K562 (cell line): ENCODE data around the gene ATXN7L2. TPM values are rescaled to one million over a fixed set of nuclear protein-coding genes. Genes with fewer than 3 reads are reported as not detected.

Experiments used
- CCAR2 ChIP-seq: fragments of 200-400 bp; formaldehyde crosslinking; IDR thresholded peaks from 2 replicates; pipeline ENCODE4 v1.6.1; 2017; ENCODE audit warnings: mild to moderate bottlenecking, low read depth, low read length
- CLOCK ChIP-seq: fragments of 250-450 bp; sonication (Bioruptor Pico); IDR thresholded peaks from 2 replicates; pipeline ENCODE4 v1.4.0; 2020; ENCODE audit warnings: mild to moderate bottlenecking, moderate library complexity, borderline replicate concordance
- EP400 ChIP-seq: fragments of 450-650 bp; IDR thresholded peaks from 2 replicates; pipeline ENCODE4 v1.6.1; 2017; ENCODE audit warnings: antibody characterized with exemption, mild to moderate bottlenecking, moderate library complexity
- FOXK2 ChIP-seq, 2 experiments: fragments of 450-650 bp; IDR thresholded peaks in 1 of 2; conservative IDR thresholded peaks in 1 of 2; 2 replicates each; pipeline ENCODE4 v1.6.1; 2016; ENCODE audit warnings: low read depth in 2 of 2, mild to moderate bottlenecking in 1 of 2
- HINFP ChIP-seq: fragments of 450-650 bp; conservative IDR thresholded peaks from 2 replicates; pipeline ENCODE4 v1.6.1; 2016; ENCODE audit warnings: missing genetic modification characterization, low read depth, mild to moderate bottlenecking, control low read depth, missing compliant biosample characterization
- MAZ ChIP-seq, 2 experiments: fragments of 450-650 bp in 1 of 2; sonication (generic) in 1 of 2; formaldehyde crosslinking; IDR thresholded peaks in 1 of 2; conservative IDR thresholded peaks in 1 of 2; 2 replicates each; pipeline versions ENCODE4 v1.4.0 to v1.5.0; 2020; ENCODE audit warnings: mild to moderate bottlenecking in 1 of 2, missing genetic modification reagents in 1 of 2
- MCM2 ChIP-seq: fragments of 450-650 bp; IDR thresholded peaks from 2 replicates; pipeline ENCODE4 v1.6.1; 2017; ENCODE audit warnings: low read depth, mild to moderate bottlenecking
- PCBP2 ChIP-seq: fragments of 200-400 bp; formaldehyde crosslinking; IDR thresholded peaks from 2 replicates; pipeline ENCODE4 v1.6.1; 2018; ENCODE audit warnings: low read length, low read depth, mild to moderate bottlenecking, moderate library complexity; ENCODE audit not compliant: poor library complexity, severe bottlenecking
- POLR3G ChIP-seq: IDR thresholded peaks from 2 replicates; pipeline ENCODE4 v1.6.1; 2011; ENCODE audit not compliant: insufficient read length, insufficient replicate concordance; ENCODE audit errors: extremely low read depth
- SMARCC2 ChIP-seq: fragments of 450-650 bp; IDR thresholded peaks from 2 replicates; pipeline ENCODE4 v1.6.1; 2017; ENCODE audit warnings: antibody characterized with exemption, moderate library complexity, mild to moderate bottlenecking, low read depth
- ZBTB11 ChIP-seq, 3 experiments: fragments of 200-800 bp in 1 of 3; fragments of 250-450 bp in 1 of 3; fragments of 450-650 bp in 1 of 3; sonication (Bioruptor Pico) in 1 of 3; sonication (Bioruptor generic) in 1 of 3; formaldehyde crosslinking in 1 of 3; IDR thresholded peaks; 2 replicates each; pipeline versions ENCODE4 v1.6.1 to v1.8.0; 2016 to 2022; ENCODE audit warnings: mild to moderate bottlenecking in 2 of 3, missing genetic modification characterization in 2 of 3, missing compliant biosample characterization in 1 of 3, moderate library complexity in 1 of 3
- ZKSCAN8 ChIP-seq: fragments of 200-800 bp; sonication (Bioruptor generic); IDR thresholded peaks from 2 replicates; pipeline ENCODE4 v1.6.1; 2016; ENCODE audit warnings: missing genetic modification characterization, missing compliant biosample characterization
- ZNF239 ChIP-seq: fragments of 250-450 bp; sonication (Bioruptor Pico); IDR thresholded peaks from 2 replicates; pipeline ENCODE4 v1.4.0; 2020; ENCODE audit warnings: mild to moderate bottlenecking
- ZNF507 ChIP-seq: conservative IDR thresholded peaks from 2 replicates; pipeline ENCODE4 v1.6.1; 2017; ENCODE audit warnings: missing genetic modification characterization, missing compliant biosample characterization
- ZNF592 ChIP-seq: fragments of 450-650 bp; IDR thresholded peaks from 2 replicates; pipeline ENCODE4 v1.6.1; 2017; ENCODE audit warnings: antibody characterized with exemption, mild to moderate bottlenecking
- ZNF695 ChIP-seq: fragments of 450-650 bp; formaldehyde crosslinking; IDR thresholded peaks from 2 replicates; pipeline ENCODE4 v1.4.0; 2020; ENCODE audit warnings: mild to moderate bottlenecking, moderate library complexity
- polyA plus RNA-seq, 8 experiments: library from polyadenylated mRNA; depleted of rRNA in 4 of 8; stranded (reverse) in 5 of 8; unstranded in 3 of 8; fragments of >200 nt; fragmentation: Nextera tagmentation in 2 of 8; fragmentation: Illumina TruSeq in 1 of 8; extraction: Ambion mirVana in 2 of 8; extraction: Trizol in 1 of 8; gene quantifications; 2 replicates each; pipeline versions ENCODE4 v1.2.1 to v1.2.3, GENCODE V29; 2011 to 2014; ENCODE audit warnings: inconsistent platforms in 1 of 8, missing spikeins in 1 of 8
- total RNA-seq, 7 experiments: library from RNA; depleted of rRNA in 6 of 7; stranded (reverse); fragments of >200 nt in 6 of 7; fragmentation: Illumina TruSeq in 2 of 7; extraction: Trizol in 2 of 7; gene quantifications; 2 replicates each; pipeline versions ENCODE4 v1.2.1 to v1.2.3, GENCODE V29; 2011 to 2021; ENCODE audit warnings: low replicate concordance in 1 of 7

Gene ATXN7L2
- total and polyA plus RNA-seq, 9 of the 15 experiments (the other 6 are each of a cell fraction or from before 2014, with no cell fraction given): 0.21 to 10.4 (median 5.8) TPM

- TF ChIP-seq ZNF592: no peak
- no peak for TF ChIP-seq ZNF239 (CRISPR knock-in tag)
- TF ChIP-seq PCBP2: no peak
- no peak for TF ChIP-seq MCM2
- no peak for TF ChIP-seq ZNF695
- TF ChIP-seq FOXK2 (conservative IDR thresholded peaks at IDR 0.05 in 1 of 2, IDR thresholded peaks at IDR 0.05 in 1 of 2; ENCODE audit: low read depth in 2 of 2): no peak
- TF ChIP-seq POLR3G: no peak
- no peak for TF ChIP-seq ZNF507 (tag)
- TF ChIP-seq SMARCC2: no peak
- no peak for TF ChIP-seq ZBTB11 (CRISPR knock-in tag; IDR thresholded peaks at IDR 0.05)
- no peak for TF ChIP-seq CLOCK (CRISPR knock-in tag)
- no peak for TF ChIP-seq CCAR2
- no peak for TF ChIP-seq ZKSCAN8 (CRISPR knock-in tag)
- no peak for TF ChIP-seq EP400
- TF ChIP-seq MAZ (CRISPR knock-in tag; conservative IDR thresholded peaks at IDR 0.05 in 1 of 2, IDR thresholded peaks at IDR 0.05 in 1 of 2): peak in 1 of 2 experiments; percentile 39; a peak in 1 of 4 replicates
- no peak for TF ChIP-seq HINFP (tag)
Observed at GRCh38 chr1:109478806-109479205, 4.9 kb upstream of the ATXN7L2 start (continued).
